ENCODE results near the gene TRIO. TPM values are rescaled to one million over a fixed set of nuclear protein-coding genes. Genes with fewer than 3 reads are reported as not detected.

TRIO gene
- total RNA-seq, 1 experiment from 2014 or later, result 88.8 TPM

- TF ChIP-seq SOX15 (CRISPR knock-in tag; IDR thresholded peaks at IDR 0.05) (no peak), E2F1 (CRISPR knock-in tag; IDR thresholded peaks at IDR 0.05) (no peak), MAX (CRISPR knock-in tag; IDR thresholded peaks at IDR 0.05) (no peak), NFE2L1 (CRISPR knock-in tag; IDR thresholded peaks at IDR 0.05) (no peak), SMAD4 (CRISPR knock-in tag; IDR thresholded peaks at IDR 0.05) (no peak), ETV6 (CRISPR knock-in tag; IDR thresholded peaks at IDR 0.05) (no peak)
Measured at GRCh38 chr5:14313986-14314690, 171.0 kb downstream of the TRIO start (continued).

- ATAC-seq (no peak), DNase-seq (ENCODE audit: low spot score) (no peak)
- H3K27me3 Mint-ChIP-seq (ENCODE audit: low read depth), result no peaks in the 10 kb centered on the region
- POLR2A ChIA-PET, result no interaction called here
- no peak for TF ChIP-seq E2F5 (CRISPR knock-in tag; IDR thresholded peaks at IDR 0.05)
- no peak for TF ChIP-seq ERG (CRISPR knock-in tag; IDR thresholded peaks at IDR 0.05)
- no peak for TF ChIP-seq ZBTB21 (CRISPR knock-in tag; IDR thresholded peaks at IDR 0.05; ENCODE audit: borderline replicate concordance)
- TF ChIP-seq ATF2 (CRISPR knock-in tag; IDR thresholded peaks at IDR 0.05; ENCODE audit: borderline replicate concordance, low read depth), result no peak
- no peak for TF ChIP-seq SMAD4 (CRISPR knock-in tag; IDR thresholded peaks at IDR 0.05)
- TF ChIP-seq NR1H2 (CRISPR knock-in tag; IDR thresholded peaks at IDR 0.05), result no peak
- no peak for TF ChIP-seq ARID4B (CRISPR knock-in tag; IDR thresholded peaks at IDR 0.05; ENCODE audit: borderline replicate concordance)
- TF ChIP-seq FOXP1 (CRISPR knock-in tag; IDR thresholded peaks at IDR 0.05; ENCODE audit: borderline replicate concordance), result no peak
- no peak for TF ChIP-seq ZNF263 (CRISPR knock-in tag; IDR thresholded peaks at IDR 0.05; ENCODE audit: low read depth)
- CTCF ChIA-PET, result no interaction called here
- 0 out of 2 replicates have a peak overlapping the region, but pooled peaks have one; percentile 58 for H3K27ac Mint-ChIP-seq
- no peak overlapping the region for H3K4me3 Mint-ChIP-seq
- 0 out of 2 replicates have a peak, but pooled peaks cover 6% of the 10 kb centered on the region for H3K4me1 Mint-ChIP-seq
- peaks cover 10% of the 10 kb centered on the region for H3K9me3 Mint-ChIP-seq
- peaks cover 46% of the 10 kb centered on the region for H3K36me3 Mint-ChIP-seq
Measured at GRCh38 chr5:14316471-14316870, 173.3 kb downstream of the TRIO start.
